ENCODE results near the gene C17orf78.
"Not testable (repeated sequence)": the region's sequence is repeated elsewhere in the genome, so short reads cannot be mapped to it uniquely, and the experiment has no call there.

C17orf78 gene

GRCh38 chr17:37375706-37376105 is at the start of gene C17orf78:
C17orf78 (plus strand) TSS chr17:37375985; CDS start chr17:37376093, 108 bp downstream.
- no peak for DNase-seq (ENCODE audit: low read depth)

GRCh38 chr17:37327341-37328090 is 48.3 kb upstream of the C17orf78 start:
- no peak for DNase-seq (ENCODE audit: low read depth)

GRCh38 chr17:37338847-37339246 is 36.9 kb upstream of the C17orf78 start:
- no peak for DNase-seq (ENCODE audit: low read depth)

- no peak for DNase-seq (ENCODE audit: low read depth)
Observed at GRCh38 chr17:37339321-37339720, 36.5 kb upstream of the C17orf78 start.

GRCh38 chr17:37340804-37341203 is 35.0 kb upstream of the C17orf78 start:
- DNase-seq (ENCODE audit: low read depth) = no peak

GRCh38 chr17:37342589-37342988 is 33.2 kb upstream of the C17orf78 start:
- no peak for DNase-seq (ENCODE audit: low read depth)

GRCh38 chr17:37344519-37344918 is 31.3 kb upstream of the C17orf78 start:
- DNase-seq (ENCODE audit: low read depth) = no peak

GRCh38 chr17:37346863-37347402 is 28.9 kb upstream of the C17orf78 start:
- DNase-seq (ENCODE audit: low read depth) = not testable (repeated sequence)

GRCh38 chr17:37356796-37357569 is 18.8 kb upstream of the C17orf78 start:
- not testable (repeated sequence) for DNase-seq (ENCODE audit: low read depth)

GRCh38 chr17:37358098-37358829 is 17.5 kb upstream of the C17orf78 start:
- no peak for DNase-seq (ENCODE audit: low read depth)

GRCh38 chr17:37358830-37359681 is 16.7 kb upstream of the C17orf78 start:
- DNase-seq (ENCODE audit: low read depth) = peak; percentile 68

- no peak for DNase-seq (ENCODE audit: low read depth)
Observed at GRCh38 chr17:37359682-37360188, 16.1 kb upstream of the C17orf78 start.

- no peak for DNase-seq (ENCODE audit: low read depth)
Observed at GRCh38 chr17:37360632-37361031, 15.2 kb upstream of the C17orf78 start.

GRCh38 chr17:37361543-37361942 is 14.2 kb upstream of the C17orf78 start:
- no peak for DNase-seq (ENCODE audit: low read depth)

GRCh38 chr17:37365589-37365988 is 10.2 kb upstream of the C17orf78 start:
- DNase-seq (ENCODE audit: low read depth) = no peak

GRCh38 chr17:37368577-37368976 is 7.2 kb upstream of the C17orf78 start:
- DNase-seq (ENCODE audit: low read depth) = no peak

GRCh38 chr17:37373530-37374159 is 2.1 kb upstream of the C17orf78 start:
- DNase-seq (ENCODE audit: low read depth) = no peak

- no peak for DNase-seq (ENCODE audit: low read depth)
Observed at GRCh38 chr17:37382056-37382455, 6.3 kb downstream of the C17orf78 start.

- no peak for DNase-seq (ENCODE audit: low read depth)
Observed at GRCh38 chr17:37384560-37385149, 8.9 kb downstream of the C17orf78 start.

- no peak for DNase-seq (ENCODE audit: low read depth)
Observed at GRCh38 chr17:37385474-37385990, 9.7 kb downstream of the C17orf78 start.
